HEK293 (cell line): ENCODE data around the gene BRINP2.
A peak's percentile ranks its signal among the peaks of the same experiment; 100 is the strongest.

Source experiments
- CTCF ChIA-PET: fragments of 350-600 bp; formaldehyde crosslinking; extraction: SDS; loops from one replicate; lab custom pipeline; 2021; ENCODE audit warnings: antibody characterized with exemption; lab: Yijun Ruan, JAX
- POLR2A ChIA-PET: fragments of 300-600 bp; formaldehyde crosslinking; extraction: SDS; loops from one replicate; lab custom pipeline; 2020; ENCODE audit warnings: antibody characterized with exemption, inconsistent platforms; lab: Yijun Ruan, JAX
- H3K27ac ChIP-seq: fragments of 200-500 bp; sonication (Bioruptor generic); 2 replicates; pipeline ENCODE4 v1.5.1; 2014; ENCODE audit warnings: low read depth, low read length, control low read depth, inconsistent platforms; ENCODE audit errors: extremely low read depth
- H3K36me3 ChIP-seq, 2 experiments: fragments of 200-500 bp in 1 of 2; sonication (Bioruptor generic) in 1 of 2; 1 replicate in 1 of 2; 2 replicates in 1 of 2; pipeline ENCODE4 v1.5.1; 2014 to 2017; ENCODE audit warnings: inconsistent platforms in 2 of 2, low read length in 2 of 2; ENCODE audit not compliant: control insufficient read depth in 2 of 2, insufficient read depth in 1 of 2
- H3K4me1 ChIP-seq: fragments of 200-500 bp; sonication (Bioruptor generic); 2 replicates; pipeline ENCODE4 v1.5.1; 2014; ENCODE audit warnings: mild to moderate bottlenecking, low read length, inconsistent platforms; ENCODE audit not compliant: control insufficient read depth, insufficient read depth
- H3K4me3 ChIP-seq: 2 replicates; pipeline ENCODE4 v1.5.1; 2011; ENCODE audit warnings: low read depth, mild to moderate bottlenecking, control low read depth, low read length, moderate library complexity
- H3K9me3 ChIP-seq: fragments of 200-500 bp; sonication (Bioruptor generic); 2 replicates; pipeline ENCODE4 v1.5.1; 2014; ENCODE audit warnings: low read depth, low read length, inconsistent platforms; ENCODE audit not compliant: control insufficient read depth, insufficient read depth
- ELK4 ChIP-seq: IDR thresholded peaks from 2 replicates; pipeline ENCODE4 v1.6.1; 2011; ENCODE audit warnings: mild to moderate bottlenecking, low read depth, low read length, borderline replicate concordance
- FEZF1 ChIP-seq: fragments of 450-650 bp; formaldehyde crosslinking; IDR thresholded peaks from 2 replicates; pipeline ENCODE4 v1.5.1; 2016; ENCODE audit warnings: missing biosample characterization, missing genetic modification characterization
- IKZF3 ChIP-seq: fragments of 450-650 bp; IDR thresholded peaks from 2 replicates; pipeline ENCODE4 v1.5.0; 2018; ENCODE audit warnings: missing biosample characterization, mild to moderate bottlenecking, missing genetic modification characterization, moderate library complexity
- OSR2 ChIP-seq: fragments of 450-650 bp; formaldehyde crosslinking; IDR thresholded peaks from 2 replicates; pipeline ENCODE4 v1.5.1; 2016; ENCODE audit warnings: missing biosample characterization, missing genetic modification characterization
- PRDM6 ChIP-seq: fragments of 450-650 bp; formaldehyde crosslinking; IDR thresholded peaks from 2 replicates; pipeline ENCODE4 v1.5.1; 2017; ENCODE audit warnings: missing biosample characterization, missing genetic modification characterization
- SCRT1 ChIP-seq: fragments of 450-650 bp; formaldehyde crosslinking; IDR thresholded peaks from 2 replicates; pipeline ENCODE4 v1.5.1; 2016; ENCODE audit warnings: missing biosample characterization, missing genetic modification characterization, borderline replicate concordance
- SP3 ChIP-seq: fragments of 450-650 bp; formaldehyde crosslinking; IDR thresholded peaks from 2 replicates; pipeline ENCODE4 v1.5.1; 2016; ENCODE audit warnings: missing biosample characterization, missing genetic modification characterization
- ZBTB26 ChIP-seq: fragments of 450-650 bp; formaldehyde crosslinking; optimal IDR thresholded peaks from 2 replicates; pipeline ENCODE3; 2016; ENCODE audit warnings: missing biosample characterization, mild to moderate bottlenecking, missing genetic modification characterization
- ZNF157 ChIP-seq: fragments of 450-650 bp; formaldehyde crosslinking; IDR thresholded peaks from 2 replicates; pipeline ENCODE4 v1.5.1; 2016; ENCODE audit warnings: missing biosample characterization, missing genetic modification characterization
- ZNF16 ChIP-seq: fragments of 450-650 bp; formaldehyde crosslinking; IDR thresholded peaks from 2 replicates; pipeline ENCODE4 v1.5.1; 2016; ENCODE audit warnings: low read depth, missing biosample characterization, missing genetic modification characterization
- ZNF174 ChIP-seq: fragments of 450-650 bp; formaldehyde crosslinking; IDR thresholded peaks from 2 replicates; pipeline ENCODE4 v1.5.0; 2017; ENCODE audit warnings: missing biosample characterization, mild to moderate bottlenecking, missing genetic modification characterization
- ZNF19 ChIP-seq: fragments of 450-650 bp; formaldehyde crosslinking; IDR thresholded peaks from 2 replicates; pipeline ENCODE4; 2016; ENCODE audit warnings: missing biosample characterization, missing genetic modification characterization, low read depth
- ZNF223 ChIP-seq: fragments of 450-650 bp; formaldehyde crosslinking; IDR thresholded peaks from 2 replicates; pipeline ENCODE4 v1.5.1; 2016; ENCODE audit warnings: missing biosample characterization, missing genetic modification characterization
- ZNF362 ChIP-seq: fragments of 450-650 bp; formaldehyde crosslinking; IDR thresholded peaks from 2 replicates; pipeline ENCODE4 v1.5.1; 2016; ENCODE audit warnings: missing biosample characterization, missing genetic modification characterization
- ZNF37A ChIP-seq: fragments of 450-650 bp; IDR thresholded peaks from 2 replicates; pipeline ENCODE4 v1.5.1; 2018; ENCODE audit warnings: missing biosample characterization, missing genetic modification characterization
- ZNF433 ChIP-seq: fragments of 450-650 bp; formaldehyde crosslinking; IDR thresholded peaks from 2 replicates; pipeline ENCODE4 v1.5.1; 2016; ENCODE audit warnings: missing biosample characterization, missing genetic modification characterization, low read depth
- ZNF48 ChIP-seq: fragments of 450-650 bp; formaldehyde crosslinking; IDR thresholded peaks from 2 replicates; pipeline ENCODE4 v1.5.1; 2016; ENCODE audit warnings: missing biosample characterization, missing genetic modification characterization
- ZNF510 ChIP-seq: fragments of 450-650 bp; formaldehyde crosslinking; IDR thresholded peaks from 2 replicates; pipeline ENCODE4 v1.5.1; 2018; ENCODE audit warnings: mild to moderate bottlenecking, missing genetic modification characterization, missing biosample characterization; ENCODE audit not compliant: insufficient replicate concordance
- ZNF514 ChIP-seq: fragments of 450-650 bp; formaldehyde crosslinking; IDR thresholded peaks from 2 replicates; pipeline ENCODE4 v1.5.1; 2016; ENCODE audit warnings: missing biosample characterization, missing genetic modification characterization
- ZNF561 ChIP-seq: fragments of 450-650 bp; IDR thresholded peaks from 2 replicates; pipeline ENCODE4 v1.5.1; 2018; ENCODE audit warnings: missing biosample characterization, missing genetic modification characterization, borderline replicate concordance
- ZNF639 ChIP-seq: fragments of 450-650 bp; formaldehyde crosslinking; IDR thresholded peaks from 2 replicates; pipeline ENCODE4 v1.5.1; 2016; ENCODE audit warnings: missing biosample characterization, missing genetic modification characterization
- ZNF658 ChIP-seq: fragments of 450-650 bp; formaldehyde crosslinking; IDR thresholded peaks from 2 replicates; pipeline ENCODE4; 2016; ENCODE audit warnings: missing biosample characterization, missing genetic modification characterization
- ZNF670 ChIP-seq: fragments of 450-650 bp; formaldehyde crosslinking; IDR thresholded peaks from 2 replicates; pipeline ENCODE4 v1.5.1; 2016; ENCODE audit warnings: missing biosample characterization, missing genetic modification characterization, low read depth
- ZNF792 ChIP-seq: fragments of 450-650 bp; formaldehyde crosslinking; IDR thresholded peaks from 2 replicates; pipeline ENCODE4 v1.5.1; 2016; ENCODE audit warnings: missing biosample characterization, missing genetic modification characterization

The BRINP2 gene

GRCh38 chr1:177145106-177146070, 25.4 kb upstream of the BRINP2 start:
- peaks cover 3% of the 10 kb centered on the region for H3K4me1 ChIP-seq
- POLR2A ChIA-PET: no interaction called here
- TF ChIP-seq ZNF561 (tag by site-specific recombination) (peak; percentile 60; the same call in 1 of the 2 replicates), PRDM6 (tag by site-specific recombination) (peak; percentile 38; the same call in 1 of the 2 replicates), OSR2 (tag by site-specific recombination) (0 out of 2 replicates have a peak, but pooled peaks have one; percentile 16), FEZF1 (tag by site-specific recombination) (peak; percentile 28; the same call in 1 of the 2 replicates), ZNF48 (tag by site-specific recombination) (no peak)
- TF ChIP-seq, all 188 proteins: peak for 4
- no peak overlapping the region for H3K27ac ChIP-seq
- H3K36me3 ChIP-seq: no peaks in the 10 kb centered on the region
- CTCF ChIA-PET: interaction anchor here (0.7 to 1.4 kb wide), 2 partner anchors 15 to 110 kb away, joined by 3 read pairs; no protein-coding TSS in a partner anchor
- H3K9me3 ChIP-seq: no peaks in the 10 kb centered on the region
- no peak overlapping the region for H3K4me3 ChIP-seq

- H3K4me1 ChIP-seq: peaks cover 3% of the 10 kb centered on the region
- ChIA-PET CTCF (interaction anchor here (0.6 to 2.4 kb wide), 2 partner anchors 35 to 252 kb away, joined by 3 to 6 read pairs; no protein-coding TSS in a partner anchor), POLR2A (no interaction called here)
- H3K27ac ChIP-seq: no peak overlapping the region
- H3K9me3 ChIP-seq: no peaks in the 10 kb centered on the region
- no peaks in the 10 kb centered on the region for H3K36me3 ChIP-seq
- no peak overlapping the region for H3K4me3 ChIP-seq
- no peak for TF ChIP-seq ZNF514 (tag by site-specific recombination)
- TF ChIP-seq SP3: no peak
- no peak for TF ChIP-seq ZNF670
- TF ChIP-seq ZNF174 (tag by site-specific recombination): no peak
- no peak for TF ChIP-seq ZNF157 (tag by site-specific recombination)
- TF ChIP-seq ELK4: no peak
- TF ChIP-seq ZNF362 (tag by site-specific recombination): no peak
- no peak for TF ChIP-seq ZNF16 (tag by site-specific recombination)
- no peak for TF ChIP-seq ZNF510 (tag by site-specific recombination)
- TF ChIP-seq SCRT1 (tag by site-specific recombination): no peak
- TF ChIP-seq ZNF37A (tag by site-specific recombination): no peak
These were observed 24.3 kb upstream of the BRINP2 start for GRCh38 chr1:177146499-177146898.

GRCh38 chr1:177162243-177162642, 8.5 kb upstream of the BRINP2 start:
- Histone ChIP-seq H3K36me3 (no peaks in the 10 kb centered on the region), H3K9me3 (no peaks in the 10 kb centered on the region), H3K27ac (no peak overlapping the region), H3K4me3 (no peak overlapping the region), H3K4me1 (no peaks in the 10 kb centered on the region)
- no peak for TF ChIP-seq ZBTB26 (tag by site-specific recombination)
- TF ChIP-seq ZNF658 (tag by site-specific recombination): no peak
- no peak for TF ChIP-seq ZNF19
- no peak for TF ChIP-seq ZNF223 (tag by site-specific recombination)
- TF ChIP-seq ZNF639 (tag by site-specific recombination): no peak
- TF ChIP-seq ZNF433: no peak
- no peak for TF ChIP-seq IKZF3
- TF ChIP-seq ZNF792 (tag by site-specific recombination): no peak
- ChIA-PET POLR2A (no interaction called here), CTCF (interaction anchor here (0.9 to 1.1 kb wide), 2 partner anchors 10 to 213 kb away, joined by 3 to 4 read pairs; no protein-coding TSS in a partner anchor)
